HG03064 (cell line): ENCODE data around the gene GJE1.
A peak's percentile ranks its signal among the peaks of the same experiment; 100 is the strongest.
"Not testable (repeated sequence)": the region's sequence is repeated elsewhere in the genome, so short reads cannot be mapped to it uniquely, and the experiment has no call there.

Experiments
- ATAC-seq: cut with Tn5 transposase; IDR thresholded peaks from one replicate; pipeline ENCODE4 v1.9.1; 2021; ENCODE audit warnings: low read depth; ENCODE audit not compliant: unreplicated experiment

Gene GJE1

DNA sequence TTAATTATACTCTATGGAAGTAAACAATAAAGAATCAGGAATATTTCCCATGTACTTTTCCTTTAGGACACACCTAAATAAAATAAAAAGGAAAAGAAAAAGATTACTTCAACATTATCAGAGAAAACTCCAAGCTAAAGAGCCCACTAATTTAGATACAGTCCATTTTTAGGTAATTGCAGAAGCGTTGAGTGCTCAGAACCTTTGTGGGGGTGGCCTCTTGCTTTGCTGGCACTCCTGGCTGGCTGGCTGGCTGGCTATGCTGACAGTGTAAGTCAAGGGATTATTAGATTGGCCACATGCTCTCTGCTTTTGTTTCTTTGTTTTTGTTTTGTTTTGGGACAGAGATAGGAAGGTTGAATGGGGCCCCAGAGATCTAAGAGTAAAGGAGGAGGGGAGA is at the start of gene GJE1:
Gene GJE1, plus strand, starts transcription at position 301 of the 400 bp plus-strand sequence. CDS start 234 bp downstream, outside the sequence.
- ATAC-seq = no peak

GRCh38 chr6:142087950-142088857 is 44.5 kb upstream of the GJE1 start:
- ATAC-seq = no peak

- no peak for ATAC-seq
These were observed 43.9 kb upstream of the GJE1 start for GRCh38 chr6:142088858-142089216.

DNA sequence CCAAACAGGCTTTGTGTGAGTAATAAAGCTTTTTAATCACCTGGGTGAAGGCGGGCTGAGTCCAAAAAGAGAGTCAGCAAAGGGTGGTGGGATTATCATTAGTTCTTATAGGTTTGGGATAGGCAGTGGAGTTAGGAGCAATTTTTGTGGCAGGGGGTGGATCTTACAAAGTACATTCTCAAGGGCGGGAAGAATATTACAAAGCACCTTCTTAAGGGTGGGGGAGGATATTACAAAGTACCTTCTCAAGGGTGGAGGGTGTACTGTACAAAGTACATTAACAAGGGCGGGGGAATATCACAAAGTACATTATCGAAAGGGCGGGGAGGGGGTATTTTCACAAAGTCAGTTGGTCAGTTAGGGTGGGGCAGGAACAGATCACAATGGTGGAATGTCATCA is 27.9 kb upstream of the GJE1 start:
- not testable (repeated sequence) for ATAC-seq

- not testable (repeated sequence) for ATAC-seq
These were observed 21.9 kb upstream of the GJE1 start for GRCh38 chr6:142110820-142111219.

DNA sequence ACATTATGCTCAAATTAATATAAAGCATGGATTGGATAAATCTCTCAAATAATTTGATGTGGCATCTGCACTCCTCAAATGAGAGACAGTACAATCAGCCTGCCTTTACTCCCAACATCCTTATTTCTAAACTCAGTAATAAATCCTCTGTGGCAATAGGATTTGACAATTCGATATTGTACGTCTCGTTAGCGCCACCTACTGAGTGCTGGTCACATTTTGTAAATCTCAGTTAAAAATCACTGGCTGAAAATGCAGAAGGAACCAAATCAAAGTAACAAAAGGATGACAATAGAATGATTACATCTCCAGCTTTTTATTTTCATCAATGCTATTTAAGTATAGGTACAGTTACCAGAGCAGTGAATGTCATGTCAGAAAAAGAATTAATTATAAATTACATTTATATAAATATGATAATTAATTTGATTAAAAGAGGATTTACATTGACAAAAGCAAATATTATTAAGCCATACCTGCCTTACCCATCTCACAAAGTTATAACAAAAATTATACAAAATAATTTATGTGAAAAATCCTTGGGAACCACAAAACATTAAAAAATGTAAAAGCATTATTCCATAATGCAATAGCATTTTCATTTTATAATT is 20.2 kb upstream of the GJE1 start:
- ATAC-seq = no peak

GRCh38 chr6:142117366-142117765 is 15.4 kb upstream of the GJE1 start:
- ATAC-seq = no peak

DNA sequence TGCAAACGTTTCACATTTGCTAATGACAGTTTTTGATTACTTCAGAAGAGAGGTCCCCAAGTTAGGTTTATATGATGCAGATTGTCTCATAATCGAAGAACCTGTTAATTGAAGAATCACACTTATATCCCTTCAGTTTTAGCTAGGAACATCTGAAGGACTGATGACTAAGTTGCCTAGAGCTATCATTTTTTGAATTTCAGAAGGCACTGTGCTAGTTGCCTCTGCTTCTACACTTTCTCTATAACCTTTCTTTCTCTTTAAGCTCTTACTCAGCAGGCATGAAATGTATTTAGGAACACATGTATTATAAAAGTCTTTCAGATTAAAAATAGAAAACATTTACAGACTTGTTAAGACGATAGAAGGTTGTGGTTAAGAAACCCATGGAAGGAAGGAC is 14.4 kb upstream of the GJE1 start:
- no peak for ATAC-seq

GRCh38 chr6:142118925-142119324 is 13.8 kb upstream of the GJE1 start:
- ATAC-seq = no peak

- no peak for ATAC-seq
These were observed 11.4 kb upstream of the GJE1 start for GRCh38 chr6:142121342-142121741.

- no peak for ATAC-seq
These were observed 1.9 kb upstream of the GJE1 start for GRCh38 chr6:142130814-142131213.

DNA sequence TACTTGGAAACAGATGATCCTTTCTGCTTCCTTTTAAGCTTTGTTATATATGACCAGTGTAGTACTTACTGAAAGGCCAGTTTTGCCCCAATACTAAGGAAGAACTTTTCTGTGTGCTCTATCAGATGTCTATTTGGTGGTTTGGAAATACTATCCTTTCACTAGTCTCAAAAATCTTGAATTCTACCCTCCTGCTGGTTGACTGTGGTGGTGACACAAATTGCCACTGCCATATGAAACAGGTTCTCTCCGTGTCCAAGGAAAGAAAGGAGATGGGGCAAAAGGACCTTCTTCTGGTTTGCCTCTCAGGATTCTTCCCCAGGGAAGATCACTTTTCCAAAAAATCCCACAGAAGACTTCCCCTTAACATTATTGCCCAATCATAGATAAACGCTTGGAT is 6.2 kb downstream of the GJE1 start:
- ATAC-seq = no peak

DNA sequence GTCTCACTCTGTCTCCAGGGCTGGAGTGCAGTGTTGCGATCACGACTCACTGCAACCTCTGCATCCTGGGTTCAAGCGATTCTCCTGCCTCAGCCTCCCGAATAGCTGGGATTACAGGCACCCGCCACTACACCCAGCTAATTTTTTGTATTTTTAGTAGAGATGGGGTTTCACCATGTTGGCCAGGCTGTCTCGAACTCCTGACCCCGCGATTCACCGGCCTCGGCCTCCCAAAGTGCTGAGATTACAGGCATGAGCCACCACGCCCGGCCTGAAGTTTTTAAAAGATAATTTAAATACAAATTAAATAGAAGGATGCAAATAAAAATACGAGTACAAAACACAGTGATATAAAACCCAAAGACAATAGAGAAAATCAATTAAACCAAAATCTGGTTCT is 8.8 kb downstream of the GJE1 start:
- ATAC-seq = not testable (repeated sequence)

- ATAC-seq = peak; percentile 100
These were observed 14.3 kb downstream of the GJE1 start, which contains the start of the genes NMBR and VTA1 for GRCh38 chr6:142146828-142147662. Gene NMBR, minus strand, starts transcription at chr6:142147122. Its CDS starts 58,464 bp downstream, at chr6:142088658. Gene VTA1, plus strand, starts transcription at chr6:142147263. Its CDS starts 25 bp downstream, at chr6:142147288.

- no peak for ATAC-seq
These were observed 20.0 kb downstream of the GJE1 start for GRCh38 chr6:142152746-142153145.

GRCh38 chr6:142153196-142153595 is 20.5 kb downstream of the GJE1 start:
- no peak for ATAC-seq

DNA sequence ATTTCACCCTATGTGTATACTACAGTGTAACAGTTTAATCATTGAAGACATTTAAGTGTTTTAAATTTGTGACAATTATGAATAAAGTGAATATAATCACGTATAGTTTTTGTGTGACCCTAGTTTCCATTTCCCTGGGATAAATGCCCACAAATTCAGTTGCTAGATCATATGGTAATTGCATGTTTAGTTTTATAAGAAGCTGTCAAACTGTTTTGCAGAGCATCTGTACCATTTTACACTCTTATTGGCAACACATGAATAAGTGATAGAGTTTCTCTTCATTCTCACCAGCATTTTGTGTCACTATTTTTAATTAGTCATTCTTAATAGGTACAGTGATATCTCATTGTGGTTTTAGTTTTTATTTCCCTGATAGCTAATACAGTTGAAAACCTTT is 21.6 kb downstream of the GJE1 start:
- no peak for ATAC-seq

DNA sequence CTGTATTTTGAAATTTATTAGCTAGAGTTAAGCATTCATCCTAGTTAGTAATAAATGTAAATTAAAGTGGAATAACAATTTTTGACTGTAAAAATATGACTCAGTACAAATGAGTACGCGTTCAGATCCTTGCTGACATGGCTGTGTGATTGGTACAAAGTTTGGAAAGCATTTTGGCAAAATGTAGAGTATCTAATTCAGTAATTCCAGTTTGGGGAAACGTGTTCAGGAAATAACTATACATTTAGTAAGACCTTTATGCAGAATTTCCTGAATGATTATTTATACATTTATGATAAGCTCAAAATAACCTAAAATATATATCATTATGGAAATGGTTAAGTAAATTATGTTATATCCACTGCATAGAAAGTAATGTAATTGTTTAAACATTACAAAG is 22.4 kb downstream of the GJE1 start:
- no peak for ATAC-seq

GRCh38 chr6:142155895-142156757 is 23.4 kb downstream of the GJE1 start:
- ATAC-seq = peak; percentile 66

DNA sequence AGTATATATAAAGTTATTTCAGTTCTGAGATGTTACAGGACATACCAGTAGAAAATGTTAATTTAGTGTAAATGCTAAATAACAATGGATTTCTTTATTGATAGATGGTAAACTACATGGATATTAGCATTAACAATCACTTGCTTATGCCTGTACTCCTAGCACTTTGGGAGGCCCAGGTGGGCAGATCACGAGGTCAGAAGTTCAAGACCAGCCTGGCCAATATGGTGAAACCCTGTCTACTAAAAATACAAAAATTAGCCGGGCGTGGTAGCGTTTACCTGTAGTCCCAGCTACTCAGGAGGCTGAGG is 24.0 kb downstream of the GJE1 start:
- ATAC-seq = not testable (repeated sequence)
